Lung (tissue), 12 donors: ENCODE measurements around the gene ACBD7. TPM values are rescaled to one million over a fixed set of nuclear protein-coding genes. Genes with fewer than 3 reads are reported as not detected.

Source experiments
- ATAC-seq: fragments of 200-7000 bp; cut with Tn5 transposase; one replicate; pipeline ENCODE4 v1.9.1; 2020; ENCODE audit warnings: moderate number of reproducible peaks; ENCODE audit not compliant: insufficient read depth, low FRiP score
- DNase-seq, 3 donors: peaks; one replicate each; pipeline ENCODE4 v3.0.0-alpha.2; 2013 to 2017
- H3K27ac ChIP-seq, 2 donors: one replicate each; pipeline ENCODE4 v1.5.1; 2013; ENCODE audit warnings: mild to moderate bottlenecking in 2 of 2, moderate library complexity in 2 of 2, control low read depth in 1 of 2, inconsistent platforms in 1 of 2, low read depth in 1 of 2, low read length in 1 of 2
- H3K27me3 ChIP-seq, 3 donors: one replicate each; pipeline ENCODE4 v1.5.1; 2013; ENCODE audit warnings: low read length in 2 of 3; ENCODE audit not compliant: control insufficient read depth in 3 of 3, insufficient read depth in 3 of 3
- H3K36me3 ChIP-seq, 4 donors: one replicate each; pipeline ENCODE4 v1.5.1; 2013; ENCODE audit warnings: low read length in 4 of 4, mild to moderate bottlenecking in 1 of 4, moderate library complexity in 1 of 4; ENCODE audit not compliant: control insufficient read depth in 4 of 4, insufficient read depth in 4 of 4
- H3K4me1 ChIP-seq, 5 donors: one replicate each; pipeline ENCODE4 v1.5.1; 2013; ENCODE audit warnings: low read length in 5 of 5, mild to moderate bottlenecking in 2 of 5, moderate library complexity in 1 of 5; ENCODE audit not compliant: control insufficient read depth in 5 of 5, insufficient read depth in 5 of 5
- H3K4me3 ChIP-seq: one replicate; pipeline ENCODE4 v1.5.1; 2013; ENCODE audit warnings: mild to moderate bottlenecking, control low read depth, moderate library complexity
- H3K9ac ChIP-seq, 2 donors: one replicate each; pipeline ENCODE4 v1.5.1; 2013; ENCODE audit warnings: low read length in 2 of 2, control low read depth in 1 of 2; ENCODE audit not compliant: insufficient read depth in 1 of 2
- H3K9me3 ChIP-seq, 4 donors: one replicate each; pipeline ENCODE4 v1.5.1; 2013; ENCODE audit warnings: low read length in 3 of 4, mild to moderate bottlenecking in 1 of 4, moderate library complexity in 1 of 4; ENCODE audit not compliant: control insufficient read depth in 4 of 4, insufficient read depth in 3 of 4
- WGBS, 2 donors: extraction: QIAGEN DNeasy Blood & Tissue Kit; methylation state at CpG; one replicate each; pipeline ENCODE4 v1.1.7; 2013; 5-methylcytosine and 5-hydroxymethylcytosine counted together
- polyA plus RNA-seq, 2 donors: library from polyadenylated mRNA; stranded (reverse); fragments of 200-250 nt; gene quantifications; one replicate each; pipeline ENCODE4 v1.2.1, GENCODE V29; 2013
- total RNA-seq, 2 donors: library from RNA; depleted of rRNA in 1 of 2; stranded (reverse); fragments of >200 nt in 1 of 2; gene quantifications; one replicate each; pipeline ENCODE4 v1.2.1, GENCODE V29; 2014 to 2021
- TF ChIP-seq, protein P1 (sequence below): IDR thresholded peaks from 2 replicates; pipeline ENCODE4 v1.5.1; 2012; ENCODE audit warnings: mild to moderate bottlenecking; ENCODE audit errors: control extremely low read depth, extremely low read depth
- donor health status: control.
- donor health status: control.
- donor health status: Bipolar disorder and iron deficiency.
- donor health status: healthy.
- donor health status: DM: yes; HTN: yes; CAD: no.

ACBD7 gene
- total and polyA plus RNA-seq, 4 donors: 0.19 to 4.0 (median 1.1) TPM

DNA sequence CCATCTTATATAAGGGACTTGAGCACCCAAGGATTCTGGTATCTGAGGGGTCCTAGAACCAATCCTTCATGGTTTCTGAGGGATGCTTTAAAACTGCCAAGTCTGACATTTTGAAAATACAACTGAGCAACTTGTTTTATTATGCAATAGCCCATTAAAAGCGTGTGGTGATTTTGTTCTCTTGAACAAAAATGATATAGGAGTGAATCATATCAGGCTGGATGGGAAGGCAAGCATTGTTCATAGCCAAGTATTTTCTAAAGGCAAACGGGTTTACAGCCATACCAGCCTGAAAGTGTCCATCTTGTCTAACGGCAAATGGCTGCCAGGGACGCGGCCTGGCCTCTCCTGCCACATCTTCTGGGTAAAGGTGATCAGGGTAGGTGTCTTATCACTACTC lies 31.9 kb upstream of the ACBD7 start:
- TF ChIP-seq, protein P1, sequence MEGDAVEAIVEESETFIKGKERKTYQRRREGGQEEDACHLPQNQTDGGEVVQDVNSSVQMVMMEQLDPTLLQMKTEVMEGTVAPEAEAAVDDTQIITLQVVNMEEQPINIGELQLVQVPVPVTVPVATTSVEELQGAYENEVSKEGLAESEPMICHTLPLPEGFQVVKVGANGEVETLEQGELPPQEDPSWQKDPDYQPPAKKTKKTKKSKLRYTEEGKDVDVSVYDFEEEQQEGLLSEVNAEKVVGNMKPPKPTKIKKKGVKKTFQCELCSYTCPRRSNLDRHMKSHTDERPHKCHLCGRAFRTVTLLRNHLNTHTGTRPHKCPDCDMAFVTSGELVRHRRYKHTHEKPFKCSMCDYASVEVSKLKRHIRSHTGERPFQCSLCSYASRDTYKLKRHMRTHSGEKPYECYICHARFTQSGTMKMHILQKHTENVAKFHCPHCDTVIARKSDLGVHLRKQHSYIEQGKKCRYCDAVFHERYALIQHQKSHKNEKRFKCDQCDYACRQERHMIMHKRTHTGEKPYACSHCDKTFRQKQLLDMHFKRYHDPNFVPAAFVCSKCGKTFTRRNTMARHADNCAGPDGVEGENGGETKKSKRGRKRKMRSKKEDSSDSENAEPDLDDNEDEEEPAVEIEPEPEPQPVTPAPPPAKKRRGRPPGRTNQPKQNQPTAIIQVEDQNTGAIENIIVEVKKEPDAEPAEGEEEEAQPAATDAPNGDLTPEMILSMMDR: no peak
- no peak overlapping the region for H3K9ac ChIP-seq
- ATAC-seq: no peak
- no peak for DNase-seq
- H3K4me1 ChIP-seq: no peaks in the 10 kb centered on the region
- H3K9me3 ChIP-seq: peaks cover 0 to 5% (median 0%) of the 10 kb centered on the region in 4 donors
- WGBS, 2 donors: 95 to 96% methylated on average over 5 of the region's 5 CpGs
- H3K27me3 ChIP-seq: no peaks in the 10 kb centered on the region
- no peak overlapping the region for H3K27ac ChIP-seq
- peaks cover 3 to 39% (median 23%) of the 10 kb centered on the region in 4 donors for H3K36me3 ChIP-seq
- H3K4me3 ChIP-seq: no peak overlapping the region

GRCh38 chr10:15118615-15119014 lies 30.0 kb upstream of the ACBD7 start:
- H3K36me3 ChIP-seq: peaks cover 3 to 33% (median 25%) of the 10 kb centered on the region in 4 donors
- H3K4me3 ChIP-seq: no peak overlapping the region
- no peaks in the 10 kb centered on the region for H3K4me1 ChIP-seq
- peaks cover 0 to 5% (median 0%) of the 10 kb centered on the region in 4 donors for H3K9me3 ChIP-seq
- TF ChIP-seq, protein P1: no peak
- DNase-seq (no peak), ATAC-seq (no peak)
- 31 to 65% methylated on average over 1 of the region's 1 CpG for WGBS, 2 donors
- no peak overlapping the region for H3K27ac ChIP-seq
- H3K27me3 ChIP-seq: no peaks in the 10 kb centered on the region
- no peak overlapping the region for H3K9ac ChIP-seq

- Histone ChIP-seq H3K27me3 (no peaks in the 10 kb centered on the region), H3K36me3 (peaks cover 7 to 39% (median 26%) of the 10 kb centered on the region in 4 donors), H3K9me3 (peaks cover 0 to 5% (median 0%) of the 10 kb centered on the region in 4 donors), H3K4me3 (no peak overlapping the region), H3K9ac (no peak overlapping the region), H3K4me1 (no peaks in the 10 kb centered on the region), H3K27ac (no peak overlapping the region)
- WGBS, 2 donors: 86 to 96% methylated on average over 5 of the region's 5 CpGs
- ATAC-seq (no peak), DNase-seq (no peak)
- TF ChIP-seq, protein P1: no peak
Observed at GRCh38 chr10:15116225-15116624, 27.6 kb upstream of the ACBD7 start.

- DNase-seq (peak in 1 of 3 donors; percentile 7), ATAC-seq (no peak)
- H3K27me3 ChIP-seq: no peaks in the 10 kb centered on the region
- H3K9me3 ChIP-seq: peaks cover 0 to 5% (median 0%) of the 10 kb centered on the region in 4 donors
- H3K36me3 ChIP-seq: peaks cover 7 to 43% (median 23%) of the 10 kb centered on the region in 4 donors
- H3K4me3 ChIP-seq: no peak overlapping the region
- no peak overlapping the region for H3K9ac ChIP-seq
- WGBS, 2 donors: 90% methylated on average over 4 of the region's 4 CpGs
- H3K27ac ChIP-seq: no peak overlapping the region
- H3K4me1 ChIP-seq: no peaks in the 10 kb centered on the region
- TF ChIP-seq, protein P1: no peak
Observed at GRCh38 chr10:15113766-15114165, 25.2 kb upstream of the ACBD7 start.
